A549 (cell line): ENCODE data around the gene NUB1.

Experiments used
- JUN ChIP-seq, 2 experiments: fragments of >200 bp; sonication (Bioruptor Twin); formaldehyde crosslinking; IDR thresholded peaks; 2 replicates in 1 of 2; 3 replicates in 1 of 2; pipeline ENCODE4 v1.6.1; 2016 to 2017
- MYC ChIP-seq: IDR thresholded peaks from 2 replicates; pipeline ENCODE4 v1.6.1; 2012; ENCODE audit warnings: mild to moderate bottlenecking, inconsistent platforms, low read length, improper control_type of control experiment, borderline replicate concordance
- POLR2A ChIP-seq: IDR thresholded peaks from 2 replicates; pipeline ENCODE4 v1.6.1; 2012; ENCODE audit warnings: mild to moderate bottlenecking, low read length

DNA sequence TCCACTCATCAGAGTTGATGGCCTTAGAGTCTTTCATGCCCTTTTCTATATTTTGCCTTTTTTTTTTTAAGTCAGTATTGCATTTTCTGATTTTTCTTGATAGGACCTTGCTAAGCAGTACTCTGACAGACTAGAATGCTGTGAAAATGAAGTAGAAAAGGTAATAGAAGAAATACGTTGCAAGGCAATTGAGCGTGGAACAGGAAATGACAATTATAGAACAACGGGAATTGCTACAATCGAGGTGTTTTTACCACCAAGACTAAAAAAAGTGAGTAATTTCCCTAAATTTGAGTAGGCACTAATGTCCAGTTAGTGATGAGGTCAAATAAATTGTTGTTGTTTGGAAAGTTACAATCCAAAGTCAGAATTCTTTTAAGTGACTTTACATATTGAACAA lies 7.4 kb downstream of the NUB1 start:
- TF ChIP-seq JUN (IDR thresholded peaks at IDR 0.05), result no peak
- no peak for TF ChIP-seq POLR2A
- no peak for TF ChIP-seq MYC
